KG1 (cell line): ENCODE measurements around the gene MSMO1.
"Not testable (repeated sequence)": the region's sequence is repeated elsewhere in the genome, so short reads cannot be mapped to it uniquely, and the experiment has no call there.

Experiments
- DNase-seq: peaks from one replicate; lab custom pipeline; 2025; lab: John Stamatoyannopoulos, UW

Gene MSMO1

DNA sequence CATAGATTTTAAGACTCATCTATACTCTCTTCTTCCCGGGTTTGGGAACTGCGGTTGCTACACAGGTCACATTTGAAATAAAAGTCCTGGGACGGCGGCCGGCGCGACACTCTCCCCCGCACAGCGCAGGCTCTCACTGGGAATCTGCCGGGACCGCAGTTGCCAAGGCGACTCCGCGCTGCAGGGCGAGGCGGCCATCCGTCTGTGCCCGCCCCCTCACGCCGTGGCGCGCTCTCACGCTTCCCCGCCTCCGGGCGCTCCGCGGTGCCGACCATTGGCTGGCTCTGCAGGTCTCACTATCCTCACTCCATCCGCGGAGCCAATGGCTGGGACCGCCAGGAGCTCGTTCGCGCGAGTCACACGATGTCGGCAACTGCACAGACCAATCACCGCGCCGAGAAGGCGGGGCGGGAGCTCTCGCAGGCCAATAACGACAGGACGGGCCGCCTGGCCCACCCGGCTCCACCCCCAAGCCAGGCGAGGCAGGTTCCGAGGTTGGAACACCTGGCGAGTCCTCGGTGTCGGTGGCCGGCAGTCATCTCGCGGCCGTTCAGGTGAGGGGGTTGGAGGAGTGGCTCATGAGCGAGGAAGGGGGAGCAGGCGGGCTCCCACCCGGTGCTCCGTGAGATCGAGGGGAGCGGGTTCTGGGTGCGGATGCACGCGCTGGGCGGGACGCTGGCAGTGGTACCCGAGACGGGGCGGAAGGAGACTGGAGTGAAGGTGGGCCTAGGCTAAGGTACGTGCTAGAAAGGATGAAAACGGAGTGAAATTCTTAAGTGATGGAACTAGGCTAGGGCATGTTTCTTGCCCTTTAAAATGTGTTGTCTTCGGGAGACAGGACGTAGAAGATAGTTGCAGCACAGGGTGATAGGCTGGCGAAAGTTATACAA lies at the start of gene MSMO1:
TSS of gene MSMO1 (plus strand) at position 459 of the 890 bp plus-strand sequence. CDS start 5,702 bp downstream, outside the sequence.
- DNase-seq, result peak; percentile 56

DNA sequence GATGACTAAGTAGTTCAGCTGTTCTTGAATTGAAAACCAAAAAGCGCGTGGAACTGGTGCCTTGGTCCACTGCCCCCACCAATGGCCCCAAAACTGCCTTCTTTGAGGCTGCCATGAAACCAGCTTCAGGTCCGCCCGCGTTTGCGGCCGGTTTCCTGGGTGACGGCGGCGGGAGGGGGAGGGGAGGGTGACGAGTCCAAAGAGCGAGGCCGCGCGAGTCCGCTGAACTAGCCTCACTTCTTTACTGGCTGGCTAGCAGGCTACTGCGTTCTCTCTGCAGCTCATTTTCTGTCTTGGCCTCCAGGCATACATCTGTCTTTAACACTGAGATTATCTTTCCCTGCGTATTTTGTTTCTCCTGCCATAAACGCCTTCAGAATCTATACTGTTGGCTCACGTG lies 47.9 kb upstream of the MSMO1 start:
- not testable (repeated sequence) for DNase-seq

- DNase-seq, result not testable (repeated sequence)
These were observed 42.8 kb upstream of the MSMO1 start for GRCh38 chr4:165284697-165285096.

GRCh38 chr4:165286619-165287340 lies 40.7 kb upstream of the MSMO1 start:
- DNase-seq, result not testable (repeated sequence)

GRCh38 chr4:165288226-165288625 lies 39.2 kb upstream of the MSMO1 start:
- no peak for DNase-seq

DNA sequence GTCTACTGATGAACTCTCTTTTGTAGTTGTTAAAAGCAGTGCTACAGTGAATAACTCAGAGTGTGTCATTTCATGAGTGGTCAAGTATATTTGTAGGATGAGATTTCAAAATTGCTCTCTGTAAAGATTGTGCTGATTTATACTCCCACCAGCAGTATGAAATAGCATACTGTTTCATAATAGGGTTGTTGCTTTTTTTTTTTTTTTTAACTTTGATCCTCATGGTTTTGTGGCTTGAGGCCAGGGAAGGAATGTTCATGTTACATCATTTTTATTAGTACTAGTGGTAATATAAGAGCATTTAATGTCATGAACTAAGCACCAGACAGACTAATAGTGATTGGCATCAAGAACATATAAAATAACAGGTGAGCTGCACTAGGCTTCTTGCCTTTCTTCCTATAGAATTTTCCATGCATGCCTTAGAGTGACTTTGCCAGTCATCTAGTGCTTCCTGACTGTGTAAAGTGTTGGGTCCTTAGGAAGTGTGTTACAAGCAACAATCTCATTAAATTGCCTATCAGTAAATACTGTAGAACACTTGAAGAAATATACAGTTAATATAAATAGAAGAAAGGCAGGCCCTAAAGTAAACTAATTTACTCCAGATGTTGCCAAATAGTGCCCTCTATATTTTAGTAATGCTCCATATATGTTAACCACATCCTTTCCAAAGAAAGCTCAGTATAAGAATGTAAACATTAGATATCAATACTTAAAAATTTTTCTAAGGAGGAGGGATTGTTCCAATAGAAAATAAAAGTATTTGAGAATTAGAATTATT lies 38.6 kb upstream of the MSMO1 start:
- DNase-seq, result no peak

- DNase-seq, result no peak
These were observed 38.1 kb upstream of the MSMO1 start for GRCh38 chr4:165289423-165289785.

- no peak for DNase-seq
These were observed 34.4 kb upstream of the MSMO1 start for GRCh38 chr4:165293061-165293460.

DNA sequence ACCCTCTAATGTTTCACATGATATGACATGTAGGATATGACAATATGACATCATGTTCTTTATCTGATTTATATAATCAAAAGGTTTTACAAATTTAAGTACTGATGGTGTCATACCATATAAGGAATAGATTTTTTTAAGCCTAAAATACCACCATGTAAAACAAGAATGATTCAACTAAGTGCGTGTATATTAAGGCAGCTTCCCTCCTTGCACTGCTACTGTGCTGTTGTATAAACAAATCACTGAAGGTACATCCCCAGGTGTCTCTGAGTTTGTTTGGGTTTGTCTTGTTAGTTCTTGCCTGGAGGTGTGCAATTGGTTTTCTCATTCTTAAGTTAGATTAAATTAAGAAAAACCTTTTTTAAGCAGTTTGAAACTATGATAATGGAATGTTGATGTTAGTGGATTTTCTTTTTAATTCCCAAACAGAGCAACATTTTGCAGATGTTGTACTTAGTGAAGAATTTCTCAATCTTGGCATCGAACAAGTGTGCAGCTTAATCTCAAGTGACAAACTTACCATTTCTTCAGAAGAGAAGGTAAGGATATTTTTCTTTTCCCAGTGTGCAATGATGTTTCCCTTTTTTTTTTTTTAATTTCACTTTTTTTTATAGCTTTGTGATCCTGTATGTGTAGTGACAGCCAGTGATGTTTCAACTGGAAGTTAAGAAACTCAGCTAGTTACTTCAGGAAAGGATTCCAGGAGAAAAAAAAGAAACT lies 33.4 kb upstream of the MSMO1 start:
- DNase-seq, result no peak

DNA sequence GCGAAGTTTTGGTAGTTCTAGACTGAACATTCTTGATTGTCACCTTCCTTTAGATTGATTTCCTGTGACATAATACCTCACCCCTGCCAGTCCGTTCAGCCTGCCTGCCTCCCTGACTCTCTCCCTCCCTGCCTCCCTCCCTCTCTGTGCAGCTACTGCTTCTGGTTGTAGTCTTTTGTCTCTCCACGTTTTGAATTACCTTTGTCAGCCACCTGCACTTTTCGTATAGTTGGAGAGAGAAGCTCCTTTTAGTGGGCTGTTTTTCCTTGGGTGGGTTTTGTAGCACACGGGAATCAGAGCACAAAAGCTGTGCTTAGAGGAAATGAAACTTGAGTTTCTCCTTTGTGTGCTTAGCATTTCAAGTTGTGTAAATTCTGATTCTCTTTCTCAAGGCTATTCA lies 32.6 kb upstream of the MSMO1 start:
- DNase-seq, result no peak

DNA sequence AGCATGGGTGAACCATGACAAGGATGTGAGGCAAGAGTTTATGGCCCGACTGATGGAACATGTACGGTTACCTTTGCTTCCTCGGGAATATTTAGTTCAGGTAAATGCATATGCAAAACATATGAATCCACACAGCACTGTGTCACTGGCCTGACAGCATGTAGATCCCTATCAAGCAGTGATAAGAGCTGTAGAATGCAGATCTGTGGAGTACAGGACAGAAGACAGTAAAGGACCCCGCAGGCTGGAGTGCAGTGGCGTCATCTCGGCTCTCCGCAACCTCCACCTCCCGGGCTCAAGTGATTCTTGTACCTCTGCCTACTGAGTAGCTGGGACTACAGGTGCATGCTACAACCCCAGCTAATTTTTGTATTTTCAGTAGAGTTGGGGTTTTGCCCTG lies 29.8 kb upstream of the MSMO1 start:
- DNase-seq, result no peak

DNA sequence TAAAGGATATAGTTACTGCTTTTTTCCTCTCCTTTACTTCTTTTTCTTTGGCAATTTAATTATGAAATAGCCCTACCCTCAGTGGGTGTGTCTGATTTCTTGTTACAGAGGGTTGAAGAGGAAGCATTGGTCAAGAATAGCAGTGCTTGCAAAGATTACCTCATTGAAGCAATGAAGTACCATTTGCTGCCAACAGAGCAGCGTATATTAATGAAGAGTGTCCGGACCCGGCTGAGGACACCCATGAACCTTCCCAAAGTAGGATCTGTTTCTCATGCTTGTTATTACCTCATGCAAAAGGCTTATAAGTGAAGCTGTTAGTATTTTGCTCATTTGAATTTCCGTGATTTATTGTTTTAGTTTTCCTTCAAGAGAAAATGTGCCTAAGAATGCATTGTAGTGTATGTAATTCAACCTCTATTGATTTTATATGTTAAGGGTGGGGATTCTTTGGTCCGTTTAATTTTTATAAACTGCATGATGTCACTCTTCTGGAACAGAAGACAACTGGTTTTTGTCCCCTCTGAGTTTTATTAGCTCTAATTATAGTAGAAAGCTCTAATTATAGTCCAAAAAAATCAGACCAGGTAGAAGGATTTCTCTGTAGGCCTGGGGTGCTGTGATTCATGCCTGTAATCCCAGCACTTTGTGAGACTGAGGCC lies 27.9 kb upstream of the MSMO1 start:
- DNase-seq, result no peak

GRCh38 chr4:165301833-165302232 lies 25.6 kb upstream of the MSMO1 start:
- DNase-seq, result no peak

DNA sequence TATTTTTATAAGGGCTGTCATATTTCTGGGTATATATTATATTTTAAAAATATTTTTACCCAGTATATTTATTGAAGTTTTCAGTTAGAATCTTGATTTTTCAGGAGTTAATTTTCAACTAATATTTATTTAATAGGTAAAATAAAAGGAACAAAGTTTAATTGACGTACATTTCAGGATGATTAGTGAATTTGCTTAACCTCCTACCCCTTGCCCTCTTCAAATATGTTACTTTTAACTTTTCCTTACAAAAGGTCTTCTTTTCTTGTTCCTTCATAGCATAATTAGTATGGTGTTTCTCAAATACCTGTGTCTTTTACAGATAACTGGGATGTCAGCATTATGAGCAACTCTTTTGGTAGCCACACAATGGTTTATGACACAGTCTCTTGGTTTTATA lies 24.8 kb upstream of the MSMO1 start:
- DNase-seq, result no peak

DNA sequence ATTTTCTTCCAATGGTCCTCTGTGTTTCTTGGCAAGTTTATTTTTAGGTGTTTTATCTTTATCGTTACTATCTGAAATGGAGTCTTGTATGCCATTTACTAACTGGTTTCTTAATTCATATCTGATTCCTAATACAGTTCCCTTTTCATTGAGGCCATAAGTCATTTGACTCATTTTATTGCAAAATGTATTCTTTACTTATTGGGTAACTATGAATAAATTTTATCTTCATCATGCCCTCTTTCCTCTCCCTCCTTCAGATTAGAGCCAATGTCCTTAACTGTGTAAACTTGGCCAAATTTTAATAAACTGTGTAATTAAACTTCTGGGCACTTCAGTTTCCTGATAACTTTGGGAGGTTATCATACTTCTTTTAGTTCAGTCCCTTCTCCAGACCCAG lies 19.3 kb upstream of the MSMO1 start:
- DNase-seq, result no peak

DNA sequence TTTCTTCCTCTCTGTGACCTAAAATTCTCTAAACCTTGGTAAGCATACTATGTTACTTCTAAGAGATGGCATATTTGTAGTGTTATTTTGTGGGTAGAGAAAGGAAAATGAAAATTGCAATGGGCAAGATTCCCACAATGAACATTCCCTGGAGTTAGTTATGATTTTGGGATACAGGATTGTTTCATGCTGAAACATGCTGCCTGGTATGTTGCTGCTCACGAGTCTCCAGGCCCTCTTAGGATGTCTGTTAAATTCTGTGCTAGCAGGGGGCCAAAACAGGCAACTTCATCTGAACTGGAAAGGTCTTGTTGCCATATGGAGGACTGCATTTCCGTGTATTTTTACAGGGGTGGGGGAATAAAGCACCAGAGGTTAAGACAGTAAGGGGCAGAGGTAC lies 18.9 kb upstream of the MSMO1 start:
- DNase-seq, result no peak

DNA sequence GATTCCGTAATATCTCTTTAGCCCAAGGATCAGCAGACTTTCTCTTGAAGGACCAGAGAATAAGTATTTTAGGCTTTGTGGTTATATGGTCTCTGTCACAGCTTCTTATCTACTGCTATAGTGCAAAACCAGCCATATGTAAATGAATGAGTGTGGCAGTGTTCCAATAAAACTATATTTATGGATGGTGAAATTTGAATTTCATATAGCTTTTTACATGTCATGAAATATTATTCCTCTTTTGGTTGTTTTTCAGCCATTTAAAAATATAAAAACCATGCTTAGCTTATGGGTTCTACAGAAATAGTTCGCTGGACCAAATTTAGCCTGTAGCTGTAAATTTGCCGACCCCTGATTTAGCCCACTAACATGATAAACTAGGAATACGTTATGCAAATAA lies 18.0 kb upstream of the MSMO1 start:
- no peak for DNase-seq

DNA sequence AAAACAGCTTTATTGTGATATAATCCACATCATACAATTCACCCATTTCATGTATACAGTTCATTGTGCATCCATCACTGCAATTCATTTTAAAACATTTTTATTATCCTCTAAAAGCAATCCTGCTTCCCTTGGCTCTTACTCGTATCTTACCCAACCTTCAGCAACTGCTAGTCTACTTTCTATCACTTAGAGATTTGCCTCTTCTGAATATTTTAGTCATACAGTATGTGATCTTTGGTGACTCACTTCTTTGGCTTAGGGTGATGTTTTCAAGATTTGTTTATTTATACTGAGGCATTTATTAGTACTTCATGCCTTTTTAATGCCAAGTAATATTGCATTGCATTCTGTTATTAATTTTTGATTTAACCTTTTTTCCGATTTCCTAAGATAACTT lies 15.0 kb upstream of the MSMO1 start:
- DNase-seq, result no peak

DNA sequence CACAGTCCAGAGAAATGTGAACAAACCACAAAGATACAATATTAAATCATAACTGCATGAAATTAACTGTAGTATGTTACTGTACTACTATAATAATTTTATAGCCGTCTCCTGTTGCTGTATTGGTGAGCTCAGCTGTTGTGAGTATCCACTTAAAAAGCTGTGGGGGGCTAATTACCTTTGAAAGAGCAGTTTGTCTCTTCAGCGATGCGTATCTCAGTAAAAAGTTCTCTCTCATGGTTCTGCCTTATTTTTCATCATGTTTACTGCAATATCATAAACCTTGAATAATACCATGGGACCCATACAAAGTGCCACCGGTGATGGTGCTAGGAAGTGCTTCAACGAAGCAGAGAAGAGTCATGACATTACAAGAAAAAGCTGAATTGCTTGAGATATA lies 8.4 kb upstream of the MSMO1 start:
- no peak for DNase-seq

GRCh38 chr4:165319509-165319908 lies 8.0 kb upstream of the MSMO1 start:
- no peak for DNase-seq

DNA sequence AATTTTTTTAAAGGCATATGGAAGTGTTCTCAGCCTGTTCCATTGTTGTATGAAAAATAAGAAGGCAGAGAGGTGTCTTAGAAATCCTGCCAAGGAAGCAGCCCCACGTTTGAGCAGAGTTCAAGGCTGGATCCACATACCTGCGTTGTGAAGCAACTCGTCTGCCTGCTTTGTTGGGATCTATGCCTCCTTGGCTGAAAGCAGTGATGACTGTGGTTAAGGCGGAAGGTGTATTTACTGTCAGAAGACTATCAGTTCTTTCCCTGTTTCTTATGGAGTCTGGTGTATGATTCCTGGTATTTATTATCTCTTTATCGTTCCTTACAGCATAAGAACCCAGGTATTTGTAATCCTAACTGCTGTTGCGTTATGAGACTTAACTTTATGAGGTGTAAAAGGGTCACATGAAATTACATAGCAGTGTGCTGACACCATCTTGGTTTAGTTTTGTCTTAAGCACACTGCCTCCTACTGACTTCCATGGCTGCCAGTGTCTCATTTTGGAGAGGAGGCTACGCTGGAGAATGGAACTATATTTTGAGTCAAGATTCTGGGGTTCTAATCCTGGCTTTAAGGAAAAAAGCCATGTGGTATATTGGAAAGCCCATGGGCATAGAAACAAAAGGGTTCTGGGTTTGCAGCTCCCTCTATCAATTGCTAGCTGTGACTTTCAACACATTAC lies 3.1 kb upstream of the MSMO1 start:
- DNase-seq, result no peak
